Neural cell (in vitro differentiated cells): Measurements from ENCODE around the gene WDR55. TPM values are rescaled to one million over a fixed set of nuclear protein-coding genes. Genes with fewer than 3 reads are reported as not detected.
A peak's percentile ranks its signal among the peaks of the same experiment; 100 is the strongest.
"Not testable (repeated sequence)": the region's sequence is repeated elsewhere in the genome, so short reads cannot be mapped to it uniquely, and the experiment has no call there.

Experiments used
- H2AFZ ChIP-seq: fragments of 200-600, 300-800 bp; sonication (generic), shearing (Covaris generic); 2 replicates; pipeline ENCODE4 v1.6.0; 2014; ENCODE audit warnings: low read depth, mild to moderate bottlenecking, antibody characterized with exemption, low read length, moderate library complexity
- H3F3A ChIP-seq: fragments of 200-600 bp; shearing (Covaris generic); 2 replicates; pipeline ENCODE4 v1.6.1; 2016; ENCODE audit warnings: mild to moderate bottlenecking, moderate library complexity, mixed read lengths, antibody characterized with exemption, low read length; ENCODE audit not compliant: insufficient read depth, poor library complexity, severe bottlenecking
- H3K27ac ChIP-seq: fragments of 200-600, 300-800 bp; sonication (generic), shearing (Covaris generic); 2 replicates; pipeline ENCODE4 v1.5.1; 2014; ENCODE audit warnings: mild to moderate bottlenecking, low read length, moderate library complexity
- H3K27me3 ChIP-seq: fragments of 300-800, 200-600 bp; sonication (generic), shearing (Covaris generic); 2 replicates; pipeline ENCODE4 v1.6.0; 2014; ENCODE audit warnings: mild to moderate bottlenecking, low read depth, low read length, moderate library complexity; ENCODE audit not compliant: insufficient read depth
- H3K36me3 ChIP-seq: fragments of 300-800, 200-600 bp; sonication (generic), shearing (Covaris generic); 2 replicates; pipeline ENCODE4 v1.5.1; 2014; ENCODE audit warnings: mild to moderate bottlenecking, antibody characterized with exemption, low read length, moderate library complexity; ENCODE audit not compliant: insufficient read depth
- H3K4me2 ChIP-seq: fragments of 300-800, 200-600 bp; sonication (generic), shearing (Covaris generic); 2 replicates; pipeline ENCODE4 v1.6.0; 2014; ENCODE audit warnings: mild to moderate bottlenecking, low read length
- H3K4me3 ChIP-seq: fragments of 300-800, 200-600 bp; sonication (generic), shearing (Covaris generic); 2 replicates; pipeline ENCODE4 v1.5.1; 2014; ENCODE audit warnings: mild to moderate bottlenecking, low read length, moderate library complexity
- H3K79me2 ChIP-seq: fragments of 200-600 bp; shearing (Covaris generic); replicated peaks from 2 replicates; pipeline ENCODE4 v1.6.0; 2014; ENCODE audit warnings: mild to moderate bottlenecking, low read length, moderate library complexity; ENCODE audit not compliant: insufficient read depth
- H3K9ac ChIP-seq: fragments of 300-800, 200-600 bp; sonication (generic), shearing (Covaris generic); 2 replicates; pipeline ENCODE4 v1.6.1; 2016; ENCODE audit warnings: mild to moderate bottlenecking, low read length, mixed read lengths
- H3K9me2 ChIP-seq: fragments of 200-600 bp; shearing (Covaris generic); 2 replicates; pipeline ENCODE4 v1.6.1; 2016; ENCODE audit warnings: mild to moderate bottlenecking, low read length, mixed read lengths; ENCODE audit not compliant: insufficient read depth
- H3K9me3 ChIP-seq: fragments of 200-600, 300-800 bp; sonication (generic), shearing (Covaris generic); 2 replicates; pipeline ENCODE4 v1.6.1; 2016; ENCODE audit warnings: mild to moderate bottlenecking, mixed run types, low read length, moderate library complexity, mixed read lengths
- H4K20me1 ChIP-seq: fragments of 200-600 bp; shearing (Covaris generic); 2 replicates; pipeline ENCODE4 v1.6.1; 2016; ENCODE audit warnings: mild to moderate bottlenecking, mixed run types; ENCODE audit not compliant: insufficient read depth
- CTCF ChIP-seq: fragments of 450-650 bp; IDR thresholded peaks from 2 replicates; pipeline ENCODE4 v1.5.1; 2014; ENCODE audit warnings: antibody characterized with exemption, mild to moderate bottlenecking, moderate library complexity; ENCODE audit not compliant: poor library complexity, severe bottlenecking
- EP300 ChIP-seq: fragments of 450-650 bp; conservative IDR thresholded peaks from 2 replicates; pipeline ENCODE4 v1.6.1; 2014; ENCODE audit warnings: antibody characterized with exemption, mild to moderate bottlenecking, moderate library complexity; ENCODE audit not compliant: poor library complexity, severe bottlenecking
- EZH2 ChIP-seq: fragments of 200-600, 300-800 bp; shearing (Covaris generic), sonication (generic); IDR thresholded peaks from 2 replicates; pipeline ENCODE4 v1.6.1; 2014; ENCODE audit warnings: antibody characterized with exemption, low read length, borderline replicate concordance, mild to moderate bottlenecking; ENCODE audit not compliant: insufficient read depth, poor library complexity, severe bottlenecking
- MXI1 ChIP-seq: fragments of 450-650 bp; conservative IDR thresholded peaks from 2 replicates; pipeline ENCODE4 v1.6.1; 2014; ENCODE audit warnings: antibody characterized with exemption, mild to moderate bottlenecking; ENCODE audit not compliant: poor library complexity, severe bottlenecking
- POLR2AphosphoS5 ChIP-seq: IDR thresholded peaks from 2 replicates; pipeline ENCODE4 v1.6.1; 2012
- RAD21 ChIP-seq: fragments of 450-650 bp; conservative IDR thresholded peaks from 2 replicates; pipeline ENCODE4 v1.6.1; 2014; ENCODE audit warnings: antibody characterized with exemption, mild to moderate bottlenecking, moderate library complexity
- REST ChIP-seq: IDR thresholded peaks from 2 replicates; pipeline ENCODE4 v1.6.1; 2012; ENCODE audit warnings: borderline replicate concordance
- SMC3 ChIP-seq: fragments of 450-650 bp; conservative IDR thresholded peaks from 2 replicates; pipeline ENCODE4 v1.6.1; 2014; ENCODE audit warnings: antibody characterized with exemption, mild to moderate bottlenecking, moderate library complexity; ENCODE audit not compliant: poor library complexity
- TAF1 ChIP-seq: IDR thresholded peaks from 2 replicates; pipeline ENCODE4 v1.6.1; 2012; ENCODE audit warnings: low read depth
- polyA plus RNA-seq: library from polyadenylated mRNA; depleted of rRNA; stranded (reverse); fragments of >200 nt; gene quantifications from 2 replicates; pipeline ENCODE4 v1.2.3, GENCODE V29; 2014

Gene WDR55
- polyA plus RNA-seq, 1 donor from 2014 or later: 20.7 TPM

GRCh38 chr5:140658870-140659269 is 5.8 kb upstream of the WDR55 start:
- TF ChIP-seq MXI1 (no peak), REST (no peak), EP300 (no peak)
- Histone ChIP-seq H3K79me2 (no peaks in the 10 kb centered on the region), H3F3A (no peaks in the 10 kb centered on the region), H3K4me2 (no peak overlapping the region), H3K9me2 (no peaks in the 10 kb centered on the region), H3K9me3 (no peaks in the 10 kb centered on the region), H3K9ac (no peak overlapping the region), H4K20me1 (no peaks in the 10 kb centered on the region), H2AFZ (no peak overlapping the region), H3K36me3 (peaks cover 21% of the 10 kb centered on the region), H3K4me3 (no peak overlapping the region), H3K27me3 (no peaks in the 10 kb centered on the region), H3K27ac (no peak overlapping the region)

GRCh38 chr5:140660371-140660770 is 4.3 kb upstream of the WDR55 start:
- H3K9me3 ChIP-seq, H3K27ac ChIP-seq, H3F3A ChIP-seq, H3K4me3 ChIP-seq, H3K9me2 ChIP-seq, H2AFZ ChIP-seq, H3K79me2 ChIP-seq, H3K4me2 ChIP-seq, H3K9ac ChIP-seq, H4K20me1 ChIP-seq, H3K27me3 ChIP-seq: not testable (repeated sequence)
- H3K36me3 ChIP-seq: peaks cover 17% of the 10 kb centered on the region

- Histone ChIP-seq H3K27me3 (no peaks in the 10 kb centered on the region), H3K79me2 (peaks cover 12% of the 10 kb centered on the region), H3K4me3 (peak overlapping the region; percentile 99), H3F3A (no peaks in the 10 kb centered on the region), H2AFZ (peak overlapping the region; percentile 89), H3K9me3 (no peaks in the 10 kb centered on the region), H4K20me1 (no peaks in the 10 kb centered on the region), H3K9ac (peak overlapping the region; percentile 85), H3K36me3 (peaks cover 7% of the 10 kb centered on the region), H3K9me2 (no peaks in the 10 kb centered on the region), H3K27ac (peak overlapping the region; percentile 78), H3K4me2 (peak overlapping the region; percentile 71)
- TF ChIP-seq RAD21: no peak
- no peak for TF ChIP-seq REST
- TF ChIP-seq POLR2AphosphoS5: no peak
- TF ChIP-seq SMC3: no peak
- TF ChIP-seq TAF1: no peak
- no peak for TF ChIP-seq EZH2
- no peak for TF ChIP-seq CTCF
- TF ChIP-seq EP300: no peak
- TF ChIP-seq MXI1: no peak
These were observed 710 bp upstream of the WDR55 start for GRCh38 chr5:140664030-140664358.

- not testable (repeated sequence) for H3K9me3 ChIP-seq, H3K9me2 ChIP-seq, H3K36me3 ChIP-seq, H3K4me3 ChIP-seq, H2AFZ ChIP-seq, H3K4me2 ChIP-seq, H3K79me2 ChIP-seq, H3K27me3 ChIP-seq, H3K9ac ChIP-seq, H3F3A ChIP-seq, H4K20me1 ChIP-seq, H3K27ac ChIP-seq
These were observed 6.3 kb downstream of the WDR55 start for GRCh38 chr5:140671035-140671434.
